Mesenteric fat pad (tissue), 1 donor: ENCODE measurements around the gene RBP2. TPM values are rescaled to one million over a fixed set of nuclear protein-coding genes. Genes with fewer than 3 reads are reported as not detected.

Source experiments
- total RNA-seq: library from RNA; stranded (reverse); fragmentation: NEBNext Ultra II Directional; extraction: Animal tissue kit (Norgen Biotek cat#: 25700); gene quantifications from one replicate; pipeline ENCODE4 v1.2.1, GENCODE V29; 2021
- donor health status: DM: yes; HTN: yes; CAD: no.

The RBP2 gene
- total RNA-seq, 1 donor from 2014 or later, result 5.3 TPM

Other genes starting within 250 kb of the RBP2 start
- 37.6 TPM for gene MRPS22, start 132.5 kb downstream of the RBP2 start, total RNA-seq
- gene COPB2, start 86.9 kb downstream of the RBP2 start, total RNA-seq, result 111 TPM
- 11.9 TPM for gene RBP1, start 63.2 kb upstream of the RBP2 start, total RNA-seq
- gene NMNAT3, start 201.5 kb upstream of the RBP2 start, total RNA-seq, result 4.6 TPM